ENCODE measurements around the gene CADM1.

DNA sequence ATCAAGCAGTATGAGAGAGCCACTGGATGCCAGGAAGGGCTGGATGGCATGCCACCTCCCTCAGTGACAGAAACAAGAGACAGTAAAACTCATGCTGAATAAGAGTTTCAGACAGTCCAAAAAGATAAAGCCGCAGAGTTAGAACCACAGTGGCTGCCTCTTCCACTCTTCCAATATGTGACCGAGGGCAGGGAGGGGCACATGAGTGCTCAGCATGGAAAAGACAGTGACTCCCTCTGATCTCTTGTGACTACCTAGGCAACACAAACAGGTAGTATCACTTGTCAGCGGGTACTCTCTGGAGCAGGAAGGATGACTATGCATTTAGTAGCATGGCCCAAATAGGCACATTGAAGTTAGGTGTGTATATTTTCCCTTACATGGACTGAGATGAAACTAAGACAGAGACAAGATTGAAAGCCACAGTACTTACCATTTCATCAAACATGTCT lies 295.4 kb downstream of the CADM1 start:
- no peak for TF ChIP-seq POLR2A (IDR thresholded peaks at IDR 0.05; ENCODE audit: low read length)
- TF ChIP-seq GATA1 (IDR thresholded peaks at IDR 0.05; ENCODE audit: low read depth, low read length) = no peak
